Endothelial cell of umbilical vein (primary cell): ENCODE data around the gene C2orf76. TPM values are rescaled to one million over a fixed set of nuclear protein-coding genes. Genes with fewer than 3 reads are reported as not detected.

Source experiments
- BruUV-seq: library from RNA; stranded (reverse); fragments of 400-500 nt; replicated peaks from 2 replicates; lab custom pipeline; 2021; lab: Mats Ljungman, UMichigan
- CTCF ChIA-PET: fragments of 300-600, 350-600 bp; sonication (Branson Sonifier 250); formaldehyde crosslinking; loops from one replicate; lab custom pipeline; 2021; ENCODE audit warnings: antibody characterized with exemption, inconsistent platforms; lab: Charles Lee
- POLR2A ChIA-PET: fragments of 300-600, 350-600 bp; sonication (Branson Sonifier 250); formaldehyde crosslinking; loops from one replicate; lab custom pipeline; 2021; ENCODE audit warnings: antibody characterized with exemption, inconsistent platforms; lab: Charles Lee
- DNase-seq: peaks from one replicate; pipeline ENCODE4 v3.0.0-alpha.2; 2011; ENCODE audit warnings: low read depth, low spot score
- FAIRE-seq: peaks from 2 replicates; lab custom pipeline; 2011; peaks lifted over from hg19 to GRCh38; lab: Jason Lieb, UNC
- H2AFZ ChIP-seq: 2 replicates; pipeline ENCODE4 v1.6.0; 2012; ENCODE audit warnings: low read depth, low read length, control low read depth, inconsistent platforms
- H3K27ac ChIP-seq: 2 replicates; pipeline ENCODE4 v1.5.1; 2011; ENCODE audit warnings: low read depth, mild to moderate bottlenecking, control low read depth, low read length, moderate library complexity; ENCODE audit not compliant: insufficient read depth
- H3K27me3 ChIP-seq, 2 experiments: 2 replicates each; pipeline versions ENCODE4 v1.6.0 to v1.6.1; 2011; ENCODE audit warnings: low read length in 2 of 2, mixed read lengths in 1 of 2; ENCODE audit not compliant: control insufficient read depth in 2 of 2, insufficient read depth in 2 of 2
- H3K36me3 ChIP-seq, 2 experiments: 2 replicates in 1 of 2; 3 replicates in 1 of 2; pipeline ENCODE4 v1.5.1; 2011; ENCODE audit warnings: low read length in 2 of 2, mild to moderate bottlenecking in 1 of 2, moderate library complexity in 1 of 2; ENCODE audit not compliant: control insufficient read depth in 2 of 2, insufficient read depth in 2 of 2; ENCODE audit errors: extremely low read depth in 1 of 2
- H3K4me1 ChIP-seq: 3 replicates; pipeline ENCODE4 v1.5.1; 2011; ENCODE audit warnings: mild to moderate bottlenecking, low read length; ENCODE audit not compliant: control insufficient read depth, insufficient read depth; ENCODE audit errors: extremely low read depth
- H3K4me2 ChIP-seq: 2 replicates; pipeline ENCODE4 v1.6.1; 2011; ENCODE audit warnings: low read length, control low read depth, mixed read lengths; ENCODE audit not compliant: insufficient read depth
- H3K4me3 ChIP-seq, 3 experiments: fragments of 200-600 bp in 1 of 3; sonication (generic), shearing (Covaris generic) in 1 of 3; replicated peaks in 1 of 3; 2 replicates each; pipeline ENCODE4 v1.5.1; 2011 to 2016; ENCODE audit warnings: control low read depth in 3 of 3, low read length in 3 of 3, mild to moderate bottlenecking in 2 of 3, inconsistent platforms in 1 of 3, low read depth in 1 of 3, moderate library complexity in 1 of 3; ENCODE audit not compliant: insufficient read depth in 1 of 3
- H3K79me2 ChIP-seq: 2 replicates; pipeline ENCODE4 v1.6.0; 2012; ENCODE audit warnings: low read length, inconsistent platforms; ENCODE audit not compliant: control insufficient read depth, insufficient read depth
- H3K9ac ChIP-seq: replicated peaks from 2 replicates; pipeline ENCODE3; 2011; ENCODE audit warnings: low read length, control low read depth; ENCODE audit not compliant: insufficient read depth; ENCODE audit errors: extremely low read depth
- H3K9me1 ChIP-seq: replicated peaks from 3 replicates; pipeline ENCODE4 v1.6.0; 2011; ENCODE audit warnings: mild to moderate bottlenecking, low read length; ENCODE audit not compliant: control insufficient read depth, insufficient read depth; ENCODE audit errors: extremely low read depth
- H3K9me3 ChIP-seq: replicated peaks from 2 replicates; pipeline ENCODE4 v1.5.1; 2012; ENCODE audit warnings: low read length, inconsistent platforms; ENCODE audit not compliant: control insufficient read depth, insufficient read depth
- H4K20me1 ChIP-seq: replicated peaks from 2 replicates; pipeline ENCODE3; 2011; ENCODE audit warnings: mild to moderate bottlenecking, low read length; ENCODE audit not compliant: control insufficient read depth, insufficient read depth; ENCODE audit errors: extremely low read depth
- CTCF ChIP-seq, 2 donors: IDR thresholded peaks; 1 replicate in 1 of 2; 2 replicates in 1 of 2; pipeline ENCODE4 v1.5.1; 2011; ENCODE audit warnings: low read length in 2 of 2, mild to moderate bottlenecking in 2 of 2, moderate library complexity in 2 of 2, control low read depth in 1 of 2, inconsistent platforms in 1 of 2, low read depth in 1 of 2; ENCODE audit not compliant: insufficient read depth in 1 of 2; ENCODE audit errors: extremely low read depth in 1 of 2
- EZH2 ChIP-seq: IDR thresholded peaks from 2 replicates; pipeline ENCODE4 v1.6.1; 2012; ENCODE audit warnings: borderline replicate concordance, low read depth, mild to moderate bottlenecking, moderate library complexity, low read length, inconsistent platforms; ENCODE audit not compliant: severe bottlenecking
- FOS ChIP-seq: IDR thresholded peaks from 2 replicates; pipeline ENCODE4 v1.6.1; 2011; ENCODE audit warnings: mild to moderate bottlenecking, low read length, moderate library complexity, borderline replicate concordance; ENCODE audit not compliant: insufficient read depth
- GATA2 ChIP-seq: IDR thresholded peaks from 2 replicates; pipeline ENCODE4 v1.7.0; 2011; ENCODE audit warnings: low read depth, mild to moderate bottlenecking, moderate library complexity, mixed read lengths, low read length; ENCODE audit not compliant: insufficient read length, insufficient read depth
- JUN ChIP-seq: IDR thresholded peaks from 2 replicates; pipeline ENCODE4 v1.6.1; 2011; ENCODE audit warnings: borderline replicate concordance, low read depth; ENCODE audit not compliant: insufficient read length, insufficient read depth
- MYC ChIP-seq: IDR thresholded peaks from one replicate; pipeline ENCODE4 v1.6.1; 2011; ENCODE audit warnings: mild to moderate bottlenecking, low read depth, low read length
- POLR2A ChIP-seq: IDR thresholded peaks from 2 replicates; pipeline ENCODE4 v1.6.1; 2012; ENCODE audit warnings: low read depth, mild to moderate bottlenecking, control low read depth, low read length
- POLR2AphosphoS5 ChIP-seq: IDR thresholded peaks from 2 replicates; pipeline ENCODE4 v1.6.1; 2012; ENCODE audit warnings: low read depth, mild to moderate bottlenecking, control low read depth, low read length, moderate library complexity; ENCODE audit not compliant: insufficient read depth
- dilution Hi-C: fragments of 300-500 bp; cut with MboI; formaldehyde crosslinking; loops from one replicate; pipeline ENCODE4 v1.15.0; 2019; ENCODE audit warnings: low sequenced_read_pairs; ENCODE audit not compliant: extremely low pct_ligation_motif_present
- intact Hi-C: fragments of 100-400 bp; cut with micrococcal nuclease; formaldehyde crosslinking; loops from one replicate; pipeline ENCODE4 v1.10.0; 2022
- polyA plus RNA-seq, 4 experiments: library from polyadenylated mRNA; depleted of rRNA in 3 of 4; stranded (reverse) in 3 of 4; unstranded in 1 of 4; fragments of >200 nt; gene quantifications; 2 replicates each; pipeline versions ENCODE4 v1.2.1 to v1.2.3, GENCODE V29; 2011 to 2012; ENCODE audit warnings: missing spikeins in 1 of 4
- total RNA-seq: library from RNA; stranded (reverse); gene quantifications from 2 replicates; pipeline ENCODE4 v1.2.3, GENCODE V29; 2021
- TF ChIP-seq, protein P1 (sequence below): IDR thresholded peaks from 2 replicates; pipeline ENCODE4 v1.6.1; 2011; ENCODE audit not compliant: insufficient read depth, insufficient read length

C2orf76 gene
- total and polyA plus RNA-seq, 2 donors (not counting 3 experiments of a cell fraction or from before 2014, with no cell fraction given) = 7.4 to 12.1 TPM

- dilution Hi-C loops = no loop called here
- Histone ChIP-seq H3K4me2 (no peak overlapping the region), H3K9ac (no peak overlapping the region), H3K36me3 (no peaks in the 10 kb centered on the region), H3K4me3 (no peak overlapping the region), H3K27ac (no peak overlapping the region), H3K9me3 (no peaks in the 10 kb centered on the region), H3K27me3 (no peaks in the 10 kb centered on the region), H4K20me1 (no peaks in the 10 kb centered on the region), H3K4me1 (no peaks in the 10 kb centered on the region), H2AFZ (no peak overlapping the region), H3K9me1 (no peaks in the 10 kb centered on the region), H3K79me2 (no peaks in the 10 kb centered on the region)
- FAIRE-seq = no peak
- TF ChIP-seq EZH2 (no peak), JUN (no peak), MYC (no peak), CTCF (IDR thresholded peaks at IDR 0.05; ENCODE audit: extremely low read depth in 1 of 2, insufficient read depth in 1 of 2, low read depth in 1 of 2, low read length in 2 of 2) (no peak), FOS (no peak), GATA2 (no peak), POLR2A (no peak), POLR2AphosphoS5 (no peak)
- TF ChIP-seq, protein P1, sequence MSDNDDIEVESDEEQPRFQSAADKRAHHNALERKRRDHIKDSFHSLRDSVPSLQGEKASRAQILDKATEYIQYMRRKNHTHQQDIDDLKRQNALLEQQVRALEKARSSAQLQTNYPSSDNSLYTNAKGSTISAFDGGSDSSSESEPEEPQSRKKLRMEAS = no peak
- BruUV-seq = no TSS peak
- CTCF ChIA-PET = interaction anchor here (1.0 to 1.5 kb wide), 2 partner anchors 428 to 430 kb away, joined by 3 to 14 read pairs; no protein-coding TSS in a partner anchor
- POLR2A ChIA-PET = no interaction called here
- DNase-seq = no peak
- intact Hi-C loops = no loop called here
These were observed 55.3 kb downstream of the C2orf76 start for GRCh38 chr2:119311371-119311770.
